ENCODE results near the gene CLIC4.
"Not testable (repeated sequence)": the region's sequence is repeated elsewhere in the genome, so short reads cannot be mapped to it uniquely, and the experiment has no call there.

The CLIC4 gene

DNA sequence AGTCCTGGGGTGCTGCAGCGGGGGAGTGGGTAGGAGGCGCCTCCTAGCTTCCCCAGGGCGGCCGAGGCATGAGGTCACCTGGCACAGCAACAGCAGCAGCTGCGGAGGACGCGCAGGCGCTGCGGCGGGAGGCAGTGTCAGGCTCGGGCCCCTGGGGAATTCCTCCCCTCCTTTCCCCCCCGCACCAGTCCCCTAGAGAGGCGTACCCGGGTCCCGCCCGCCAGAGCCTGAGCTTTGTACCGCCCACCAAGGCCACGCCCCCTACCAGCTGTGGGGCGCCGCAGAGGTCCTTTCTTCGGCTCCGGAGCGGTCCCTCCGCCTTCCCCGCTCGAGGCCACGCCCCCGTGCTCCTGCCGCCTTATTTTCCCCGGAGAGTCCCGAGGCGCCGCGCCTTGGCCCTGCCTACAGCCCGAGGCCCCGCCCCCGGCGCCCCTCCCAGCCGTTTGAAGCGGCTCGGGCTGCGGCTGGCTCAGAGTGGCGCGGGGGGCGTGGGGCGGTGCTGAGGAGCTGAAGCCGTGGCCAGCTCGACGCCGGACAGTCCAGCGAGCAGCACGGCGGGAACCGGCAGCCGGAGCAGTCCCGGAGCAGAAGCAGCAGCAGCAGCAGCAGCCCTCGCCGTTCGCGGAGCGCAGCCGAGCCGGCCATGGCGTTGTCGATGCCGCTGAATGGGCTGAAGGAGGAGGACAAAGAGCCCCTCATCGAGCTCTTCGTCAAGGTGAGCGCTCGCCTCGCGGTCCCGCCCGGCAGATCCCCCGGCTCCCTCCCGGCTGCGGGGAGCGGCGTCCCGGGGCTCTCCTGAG, at the start of gene CLIC4:
Gene CLIC4 (plus strand): TSS at position 537 of the 800 bp plus-strand sequence. CDS start 107 bp downstream, at position 644.
- DNase-seq = peak; percentile 100

DNA sequence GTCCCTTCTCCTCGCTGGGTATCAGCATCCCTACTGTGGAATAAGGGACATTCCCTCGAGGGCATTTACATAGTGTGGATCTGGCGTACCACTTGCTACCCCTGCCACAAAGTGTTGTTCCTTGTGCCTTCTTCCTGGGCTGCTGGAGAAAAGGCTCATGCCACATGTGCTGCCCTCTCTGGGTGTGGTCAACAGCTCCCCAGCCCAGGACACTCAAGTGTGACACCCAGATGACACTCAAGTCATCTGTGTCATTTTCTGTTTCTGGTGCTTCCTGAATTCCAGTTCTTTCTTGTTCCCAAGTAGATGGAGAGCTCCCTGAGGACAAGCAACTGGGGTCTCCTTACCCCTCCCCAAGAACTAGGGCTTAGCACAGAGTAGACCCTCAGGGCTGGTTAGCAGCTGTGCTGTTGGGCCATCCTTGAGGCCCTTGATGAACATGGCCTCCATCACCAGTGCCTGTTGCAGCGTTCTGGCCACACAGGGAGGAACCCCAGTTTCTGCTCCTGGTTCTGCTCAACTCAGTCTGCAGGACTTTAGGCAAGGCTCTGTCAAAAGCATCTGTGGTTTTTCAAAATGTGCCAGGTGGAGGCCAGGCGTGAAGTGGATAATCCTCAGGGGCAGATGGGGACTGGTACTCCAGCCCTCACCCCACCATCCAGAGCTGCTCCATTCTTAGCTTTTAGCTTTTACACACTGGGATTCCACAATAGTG, 49.0 kb upstream of the CLIC4 start:
- no peak for DNase-seq

DNA sequence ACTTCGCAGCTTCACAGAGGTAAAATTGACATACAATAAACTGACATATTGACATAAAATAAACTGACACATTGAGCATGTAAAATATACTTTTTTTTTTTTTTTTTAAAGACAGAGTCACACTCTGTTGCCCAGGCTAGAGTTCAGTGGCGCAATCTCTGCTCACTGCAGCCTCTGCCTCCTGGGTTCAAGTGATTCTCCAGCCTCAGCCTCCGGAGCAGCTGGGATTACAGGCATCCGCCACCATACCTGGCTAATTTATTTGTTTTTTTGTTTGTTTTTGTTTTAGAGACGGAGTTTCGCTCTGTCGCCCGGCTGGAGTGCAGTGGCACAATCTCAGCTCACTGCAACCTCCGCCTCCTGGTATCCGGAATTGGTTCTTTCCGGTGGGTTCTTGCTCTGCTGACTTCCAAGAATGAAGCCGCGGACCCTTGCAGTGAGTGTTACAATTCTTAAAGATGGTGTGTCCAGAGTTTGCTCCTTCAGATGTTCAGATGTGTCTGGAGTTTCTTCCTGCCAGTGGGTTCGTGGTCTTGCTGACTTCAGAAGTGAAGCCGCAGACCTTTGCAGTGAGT, 48.4 kb upstream of the CLIC4 start:
- no peak for DNase-seq

DNA sequence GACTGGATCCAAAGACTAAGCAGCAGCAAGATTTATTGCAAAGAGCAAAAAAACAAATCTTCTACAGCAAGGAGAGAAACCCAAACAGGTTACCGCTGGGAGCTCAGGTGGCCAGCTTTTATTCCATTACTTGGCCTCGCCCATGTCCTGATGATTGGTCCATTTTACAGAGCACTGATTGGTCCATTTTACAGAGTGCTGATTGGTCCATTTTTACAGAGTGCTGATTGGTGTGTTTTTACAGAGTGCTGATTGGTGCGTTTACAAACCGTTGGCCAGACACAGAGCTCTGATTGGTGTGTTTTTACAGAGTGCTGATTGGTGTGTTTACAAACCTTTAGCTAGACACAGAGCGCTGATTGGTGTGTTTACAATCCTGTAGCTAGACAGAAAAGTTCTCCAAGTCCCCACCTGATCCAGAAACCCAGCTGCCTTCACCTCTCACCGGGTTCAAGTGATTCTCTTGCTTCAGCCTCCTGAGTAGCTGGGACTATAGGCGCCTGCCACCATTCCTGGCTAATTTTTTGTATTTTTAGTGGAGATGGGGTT, 47.7 kb upstream of the CLIC4 start:
- not testable (repeated sequence) for DNase-seq

DNA sequence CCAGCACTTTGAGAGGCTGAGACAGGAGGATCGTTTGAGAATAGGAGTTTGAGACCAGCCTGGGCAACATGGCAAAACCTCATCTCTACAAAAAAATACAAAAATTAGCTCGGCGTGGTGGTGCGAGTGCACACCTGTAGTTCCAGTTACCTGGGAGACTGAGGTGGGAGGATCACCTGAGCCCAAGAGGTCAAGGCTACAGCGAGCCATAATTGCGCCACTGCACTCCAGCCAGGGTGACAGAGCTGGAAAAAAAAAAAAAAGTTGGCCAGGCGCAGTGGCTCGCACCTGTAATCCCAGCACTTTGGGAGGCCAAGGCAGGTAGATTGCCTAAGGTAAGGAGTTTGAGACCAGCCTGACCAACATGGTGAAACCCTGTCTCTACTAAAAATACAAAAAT, 46.9 kb upstream of the CLIC4 start:
- DNase-seq = not testable (repeated sequence)

DNA sequence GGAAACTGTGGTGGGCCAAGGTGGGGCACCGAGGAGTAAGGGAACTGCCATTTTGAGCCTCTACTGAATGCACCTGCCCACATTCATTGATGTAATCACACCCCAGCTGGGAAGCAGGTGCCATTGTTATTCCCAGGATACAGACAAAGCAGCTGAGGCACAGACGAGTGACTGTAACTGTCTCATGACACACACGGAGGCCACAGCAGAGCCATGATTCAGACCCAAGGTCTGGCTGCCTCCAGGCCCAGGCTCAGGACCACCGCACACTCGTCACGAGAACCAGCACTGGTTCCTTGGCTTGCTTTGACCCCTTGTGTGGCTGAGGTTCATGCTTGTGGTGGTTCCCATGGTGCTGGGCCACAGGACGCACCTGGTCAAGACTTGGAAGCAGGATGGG, 45.6 kb upstream of the CLIC4 start:
- DNase-seq = no peak

DNA sequence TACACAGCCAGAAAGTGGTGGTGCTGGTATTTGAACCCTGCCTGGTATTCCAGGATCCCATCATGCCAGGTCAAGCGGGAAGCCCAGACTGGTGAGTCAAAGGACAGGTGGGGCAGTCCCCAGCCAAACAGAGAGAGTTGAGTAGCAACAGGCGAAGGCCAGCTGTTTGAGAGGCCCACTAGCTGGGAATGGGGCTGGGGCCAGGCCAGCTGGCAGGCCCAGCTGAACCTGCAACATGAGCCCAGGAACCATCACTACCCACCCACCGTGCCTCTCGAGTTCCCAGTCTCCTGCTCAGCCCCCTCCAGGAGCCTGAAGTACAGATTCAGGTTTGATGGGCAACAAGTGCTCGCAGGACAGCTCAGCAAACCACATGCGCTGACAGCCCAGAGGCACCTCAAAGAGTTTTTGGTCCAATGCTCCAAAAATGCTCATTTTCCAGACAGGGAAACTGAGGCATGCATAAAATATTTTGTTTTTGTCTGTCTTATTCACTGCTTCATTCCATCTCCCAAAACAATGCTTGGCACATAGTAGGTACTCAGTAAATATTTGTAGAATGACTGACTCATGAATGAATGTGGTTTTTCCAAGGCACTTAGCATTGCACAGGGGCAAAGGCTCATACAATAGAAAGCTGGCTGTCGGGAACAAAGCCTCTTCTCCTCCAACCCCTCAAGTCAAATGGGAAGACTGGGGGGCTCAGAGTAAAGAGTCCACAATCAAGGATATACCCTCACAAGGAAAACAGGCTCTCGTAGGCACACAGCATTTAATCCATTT, 42.5 kb upstream of the CLIC4 start:
- DNase-seq = no peak

DNA sequence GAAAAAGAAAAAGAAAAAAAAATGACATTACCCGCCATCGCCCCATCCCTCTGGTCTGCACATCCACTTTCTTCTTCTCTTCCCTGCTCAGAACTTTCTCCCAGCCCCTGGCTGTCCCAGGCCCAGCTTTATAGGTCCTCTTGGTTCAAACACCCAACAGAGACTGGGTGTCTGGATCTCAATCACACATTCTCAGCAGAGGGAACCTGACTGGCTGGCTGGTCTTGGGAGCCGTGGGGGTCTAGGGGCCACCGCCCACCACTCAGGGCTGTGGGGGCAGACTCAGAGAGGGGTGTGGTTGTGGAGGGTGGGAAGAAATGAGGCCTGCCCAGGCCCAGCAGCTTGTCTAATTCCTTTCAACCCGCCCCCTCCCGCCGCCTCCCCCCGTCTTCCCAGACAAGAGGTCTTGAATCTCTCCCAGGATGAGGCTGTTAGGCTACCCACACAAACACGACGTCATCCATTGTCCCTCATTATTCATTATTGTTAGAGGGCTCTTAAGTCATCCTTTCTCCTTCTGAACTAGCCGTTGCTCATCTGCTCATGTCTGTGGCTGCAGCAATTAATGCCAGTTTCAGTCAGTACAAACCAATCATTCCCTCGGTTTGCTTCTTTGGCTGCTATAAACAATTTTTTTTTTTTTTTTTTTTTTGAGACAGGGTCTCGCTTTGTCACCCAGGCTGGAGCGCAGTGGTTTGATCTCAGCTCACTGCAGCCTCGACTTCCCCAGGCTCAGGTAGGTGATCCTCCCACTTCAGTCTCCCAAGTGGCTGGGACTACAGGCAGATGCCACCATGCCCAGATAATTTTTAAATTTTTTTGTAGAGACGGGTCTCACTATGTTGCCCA, 40.6 kb upstream of the CLIC4 start:
- DNase-seq = no peak

DNA sequence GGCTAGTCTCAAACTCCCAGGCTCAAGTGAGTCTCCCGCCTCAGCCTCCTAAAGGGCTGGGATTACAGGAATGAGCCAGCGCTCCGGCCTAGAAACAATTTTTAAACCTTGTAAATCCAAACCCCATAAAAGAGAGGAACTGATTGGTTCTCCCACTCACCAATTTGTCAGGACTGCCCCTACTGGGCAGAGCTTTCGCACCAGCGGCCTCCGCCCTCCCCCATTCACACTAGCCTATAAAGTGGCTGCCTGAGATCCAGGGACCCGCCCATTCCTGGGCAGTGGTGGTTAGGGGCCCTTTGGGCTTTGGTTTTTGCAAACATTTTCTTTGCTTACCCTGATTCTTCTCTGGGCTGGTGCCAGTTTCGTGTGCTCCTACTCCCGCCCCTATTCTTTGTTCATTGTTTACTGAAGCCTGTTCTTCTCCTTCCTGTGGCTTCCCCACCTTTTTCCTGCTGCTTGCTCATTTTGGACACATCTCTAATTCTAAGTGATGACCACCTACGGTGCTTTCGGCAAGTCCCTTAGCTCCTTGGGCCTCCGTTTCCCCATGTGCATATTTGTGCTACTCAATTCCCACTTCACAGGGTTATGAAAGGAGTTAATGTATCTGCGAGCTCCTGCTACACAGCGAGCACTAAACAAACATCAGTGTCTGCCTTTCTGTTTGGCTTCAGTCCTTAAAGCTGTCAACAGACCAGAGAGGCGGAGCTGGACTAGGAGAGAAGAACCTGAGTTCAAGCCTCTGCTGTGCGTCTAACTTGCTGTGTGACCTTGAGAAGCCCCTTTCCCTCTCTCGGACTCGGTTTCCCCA, 39.8 kb upstream of the CLIC4 start:
- peak; percentile 51 for DNase-seq

DNA sequence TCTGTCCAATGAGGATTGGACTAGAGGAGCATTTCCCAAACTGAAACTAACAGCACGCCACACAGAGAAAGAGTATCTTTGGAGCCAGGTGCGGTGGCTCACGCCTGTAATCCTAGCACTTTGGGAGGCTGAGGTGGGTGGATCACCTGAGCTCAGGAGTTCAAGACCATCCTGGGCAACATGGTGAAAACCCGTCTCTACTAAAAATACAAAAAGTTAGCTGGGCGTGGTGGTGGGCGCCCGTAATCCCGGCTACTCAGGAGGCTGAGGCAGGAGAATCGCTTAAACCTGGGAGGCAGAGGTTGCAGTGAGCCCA, 39.2 kb upstream of the CLIC4 start:
- DNase-seq = not testable (repeated sequence)

DNA sequence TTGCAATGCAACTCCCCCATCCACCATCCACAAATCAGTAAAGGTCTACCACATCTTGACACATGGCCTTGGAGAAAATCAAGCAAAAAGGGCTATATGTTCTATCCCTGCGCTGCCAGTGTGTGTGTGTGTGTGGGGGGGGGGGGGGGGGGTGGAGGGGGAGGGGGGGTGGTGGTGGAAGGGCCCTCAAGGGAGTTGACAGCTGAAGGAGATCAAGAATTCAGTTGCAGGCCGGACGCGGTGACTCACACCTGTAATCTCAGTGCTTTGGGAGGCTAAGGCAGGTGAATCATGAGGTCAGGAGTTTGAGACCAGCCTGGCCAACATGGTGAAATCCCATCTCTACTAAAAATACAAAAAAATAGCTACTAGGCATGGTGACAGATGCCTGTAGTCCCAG, 37.6 kb upstream of the CLIC4 start:
- DNase-seq = no peak

DNA sequence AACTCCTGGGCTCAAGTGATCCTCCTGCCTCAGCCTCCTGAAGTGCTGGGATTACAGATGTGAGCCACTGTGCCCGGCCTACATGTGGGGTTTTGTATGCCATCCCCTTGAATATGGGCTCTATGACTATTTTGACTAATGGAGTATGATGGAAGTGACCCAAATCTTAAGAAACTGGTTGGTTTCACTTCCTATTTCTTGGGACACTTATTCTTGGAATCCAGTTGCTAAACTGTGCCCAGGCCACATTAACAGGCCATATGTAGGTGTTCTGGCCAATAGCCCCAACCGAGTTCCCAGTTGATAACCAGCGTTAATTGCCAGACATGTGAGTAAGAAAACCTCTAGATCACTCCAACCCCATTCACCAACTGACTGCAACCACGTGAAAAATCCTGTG, 36.3 kb upstream of the CLIC4 start:
- DNase-seq = no peak

DNA sequence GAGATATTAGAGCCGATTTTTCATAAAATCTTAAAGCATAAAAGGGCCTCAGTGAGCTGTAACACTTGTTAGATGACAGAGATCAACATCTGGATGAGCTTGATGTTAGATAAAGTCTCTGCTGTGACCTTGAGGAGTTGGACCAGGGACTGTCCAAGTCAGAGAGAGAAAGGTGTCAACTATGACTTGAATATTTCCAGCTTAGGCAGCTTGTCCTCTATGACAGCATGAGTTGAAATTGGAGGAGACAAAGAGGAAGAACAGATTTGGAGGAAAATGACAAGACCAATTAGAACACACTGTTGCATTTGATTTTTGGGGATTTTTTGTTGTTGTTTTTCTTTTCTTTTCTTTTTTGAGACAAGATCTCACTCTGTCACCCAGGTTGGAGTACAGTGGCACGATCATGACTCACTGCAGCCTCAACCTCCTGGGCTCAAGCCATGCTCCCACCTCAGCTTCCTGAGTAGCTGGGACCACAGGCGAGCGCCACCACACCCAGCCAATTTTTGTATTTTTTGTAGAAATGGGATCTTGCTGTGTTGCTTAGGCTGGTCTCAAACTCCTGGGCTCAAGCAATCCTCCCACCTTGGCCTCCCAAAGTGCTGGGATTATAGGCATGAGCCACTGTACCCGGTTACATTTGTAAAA, 35.3 kb upstream of the CLIC4 start:
- DNase-seq = peak; percentile 29

DNA sequence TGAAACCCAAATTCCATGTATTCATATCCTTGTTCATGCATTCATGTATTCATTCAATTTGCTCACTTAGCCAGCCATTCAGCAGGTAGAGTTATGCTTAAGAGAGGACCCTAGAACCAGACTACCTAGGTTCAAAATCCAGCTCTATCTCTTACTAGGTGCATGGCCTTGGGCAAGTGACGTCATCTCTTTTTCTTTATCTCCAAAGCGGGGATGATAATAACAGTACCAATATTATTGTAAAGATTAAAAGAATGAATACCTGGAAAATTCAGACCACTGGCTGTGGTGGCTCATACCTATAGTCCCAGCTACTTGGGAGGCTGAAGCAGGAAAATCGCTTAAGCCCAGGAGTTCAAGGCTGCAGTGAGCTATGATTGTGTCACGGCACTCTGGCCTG, 33.9 kb upstream of the CLIC4 start:
- DNase-seq = no peak

DNA sequence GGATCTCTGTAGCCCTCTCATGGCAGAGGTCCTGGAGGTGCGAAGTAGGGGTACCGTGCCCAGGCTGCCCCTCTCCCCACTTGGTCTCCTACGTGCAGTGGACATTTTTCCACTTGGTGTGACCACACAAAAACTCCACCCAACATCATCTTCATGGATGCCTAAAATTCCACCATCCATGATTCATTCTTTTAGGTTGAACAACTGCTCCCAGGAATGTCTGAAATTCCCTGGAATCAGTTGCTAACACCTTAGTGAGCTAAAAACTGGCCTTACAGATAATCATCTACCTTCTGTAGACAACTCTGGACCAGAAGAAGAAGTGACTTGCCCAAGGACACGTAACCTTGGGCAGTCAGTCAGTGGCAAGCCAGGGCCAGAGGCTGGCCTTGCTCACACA, 32.1 kb upstream of the CLIC4 start:
- DNase-seq = no peak

DNA sequence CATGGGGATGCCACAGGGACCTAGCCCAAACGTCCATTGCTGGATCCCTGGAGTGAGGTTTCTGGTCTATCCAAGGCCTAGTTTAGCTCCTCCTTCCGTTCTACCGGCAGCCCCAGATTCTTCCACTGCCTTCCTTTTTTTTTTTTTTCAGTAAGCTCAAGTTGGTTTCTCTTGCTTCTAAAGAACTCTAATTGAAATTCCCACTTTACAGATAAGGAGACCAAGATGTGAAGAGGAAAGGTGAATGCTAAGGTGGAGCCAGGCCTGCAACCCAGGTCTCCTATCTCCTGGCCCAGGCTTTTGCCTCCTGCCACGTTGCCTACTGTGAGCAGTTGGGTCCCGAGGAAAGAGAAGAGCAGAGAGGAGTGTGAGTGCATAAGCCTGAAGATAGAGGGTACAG, 31.5 kb upstream of the CLIC4 start:
- no peak for DNase-seq

DNA sequence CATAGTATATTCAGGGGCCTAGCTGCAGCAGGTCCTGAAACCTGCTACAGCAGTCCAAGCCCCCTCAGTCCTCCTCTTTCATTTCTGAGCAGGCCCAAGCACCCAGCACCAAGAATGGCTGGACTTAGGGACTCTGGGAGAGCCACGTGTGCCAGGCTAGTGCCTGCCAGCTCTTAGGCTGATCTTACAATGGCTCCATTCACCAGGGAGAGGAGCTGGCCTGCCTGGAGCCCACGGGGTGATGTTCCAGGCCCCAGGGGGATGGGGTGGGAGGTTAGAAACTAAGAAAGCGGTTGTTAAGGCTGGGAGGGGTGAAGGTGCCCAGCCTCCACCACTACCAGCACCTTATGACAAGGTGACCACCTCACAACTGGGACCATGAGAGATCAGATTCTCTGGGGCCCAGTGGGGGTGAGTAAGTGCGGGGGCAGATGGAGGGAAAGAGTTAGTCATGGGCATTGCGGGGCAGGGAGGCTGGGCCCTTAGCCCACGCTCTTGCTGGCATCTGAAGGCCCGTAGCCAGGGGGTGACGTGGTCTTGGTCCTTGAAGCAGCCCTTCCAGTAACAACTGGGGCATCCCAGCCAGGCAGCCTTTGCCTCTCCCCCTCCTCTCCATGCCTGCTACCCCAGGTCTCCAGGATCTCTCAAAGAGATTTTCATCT, 30.3 kb upstream of the CLIC4 start:
- DNase-seq = no peak

DNA sequence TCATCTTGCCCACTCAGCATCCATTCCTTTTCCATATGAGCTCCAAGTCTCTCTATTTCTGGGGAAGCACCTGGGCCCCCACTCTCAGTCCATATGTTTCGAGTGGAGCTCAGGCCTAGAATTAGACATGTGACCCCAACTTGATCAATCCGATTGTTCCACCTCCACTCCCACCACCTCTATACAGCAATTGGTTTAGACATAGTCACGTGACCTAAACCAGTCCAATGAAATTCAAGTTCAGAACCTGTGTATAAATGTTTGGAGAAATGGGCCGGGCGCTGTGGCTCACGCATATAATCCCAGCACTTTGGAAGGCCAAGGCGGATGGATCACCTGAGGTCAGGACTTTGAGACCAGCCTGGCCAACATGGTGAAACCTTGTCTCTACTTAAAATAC, 29.6 kb upstream of the CLIC4 start:
- DNase-seq = no peak

DNA sequence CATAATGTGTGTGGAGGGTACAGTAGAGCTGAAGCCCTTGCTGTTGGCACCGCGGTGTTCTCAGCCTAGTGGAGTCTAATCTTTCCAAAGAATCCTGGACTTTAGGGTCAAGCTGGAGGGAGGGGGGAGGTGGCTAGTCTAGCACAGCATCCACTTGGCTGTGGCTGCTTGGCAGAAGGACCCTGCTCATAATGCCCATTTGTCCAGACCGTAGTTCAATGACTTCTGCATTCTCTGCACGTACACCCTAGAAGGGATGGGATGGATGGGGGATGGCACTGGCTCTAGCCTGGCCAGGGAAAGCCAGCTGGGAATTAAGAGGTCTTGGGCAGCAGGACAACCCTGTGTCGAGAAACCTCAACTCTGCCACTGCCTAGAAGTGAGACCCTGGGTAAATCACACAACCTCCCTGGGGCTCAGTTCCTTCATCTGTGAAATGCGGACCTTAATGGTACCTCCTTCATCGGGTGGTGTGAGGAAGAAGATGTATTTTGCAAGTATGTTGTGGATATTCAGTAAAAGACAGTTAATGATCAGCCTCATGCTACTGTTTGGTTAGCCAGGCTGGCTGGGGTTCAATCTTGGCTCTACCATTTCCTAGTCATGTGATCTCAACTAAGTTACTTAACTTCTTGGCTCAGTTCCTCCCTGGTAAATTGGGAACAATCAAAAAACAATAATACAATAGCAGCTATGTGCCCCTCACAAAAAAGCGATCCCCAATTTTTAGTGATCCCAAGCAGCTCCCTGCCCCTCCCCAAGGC, 27.2 kb upstream of the CLIC4 start:
- DNase-seq = no peak
